GM10248 (cell line): ENCODE measurements around the gene CFAP46.
"Not testable (repeated sequence)": the region's sequence is repeated elsewhere in the genome, so short reads cannot be mapped to it uniquely, and the experiment has no call there.

Experiments
- CTCF ChIA-PET: fragments of 300-600 bp; sonication (Branson Sonifier 250); formaldehyde crosslinking; extraction: SDS; loops from one replicate; lab custom pipeline; 2021; ENCODE audit warnings: antibody characterized with exemption; lab: Yijun Ruan, JAX
- POLR2A ChIA-PET: fragments of 350-650 bp; sonication (Branson Sonifier 250); formaldehyde crosslinking; extraction: SDS; loops from one replicate; lab custom pipeline; 2020; ENCODE audit warnings: antibody characterized with exemption; lab: Yijun Ruan, JAX
- DNase-seq: peaks from one replicate; pipeline ENCODE4 v3.0.0; 2012; ENCODE audit errors: extremely low spot score
- TF ChIP-seq, protein P1 (sequence below): IDR thresholded peaks from 2 replicates; pipeline ENCODE4 v1.5.1; 2012; ENCODE audit warnings: mild to moderate bottlenecking, low read depth; ENCODE audit errors: extremely low read depth, missing control alignments, control extremely low read depth

The CFAP46 gene

DNA sequence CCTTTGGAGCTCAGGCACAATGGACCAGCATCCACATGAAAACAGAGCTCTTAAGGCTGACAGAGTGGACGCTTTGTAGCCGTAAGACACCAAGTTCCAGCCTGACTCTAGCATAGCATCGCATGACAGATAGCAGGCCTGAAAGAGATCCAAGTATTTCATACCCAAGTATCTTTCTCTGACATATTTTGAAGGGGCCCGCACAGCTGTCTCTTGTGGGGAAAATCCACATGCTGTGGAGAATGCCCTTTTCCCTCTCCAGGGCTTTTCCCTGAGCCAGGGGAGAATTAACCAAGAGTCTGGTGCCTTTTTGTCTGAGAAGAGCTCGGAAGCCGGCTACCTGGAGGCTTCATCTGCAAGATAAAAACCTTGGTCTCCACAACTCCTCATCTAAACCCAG, 51.0 kb downstream of the CFAP46 start:
- CTCF ChIA-PET: no interaction called here
- POLR2A ChIA-PET: no interaction called here
- TF ChIP-seq, protein P1, sequence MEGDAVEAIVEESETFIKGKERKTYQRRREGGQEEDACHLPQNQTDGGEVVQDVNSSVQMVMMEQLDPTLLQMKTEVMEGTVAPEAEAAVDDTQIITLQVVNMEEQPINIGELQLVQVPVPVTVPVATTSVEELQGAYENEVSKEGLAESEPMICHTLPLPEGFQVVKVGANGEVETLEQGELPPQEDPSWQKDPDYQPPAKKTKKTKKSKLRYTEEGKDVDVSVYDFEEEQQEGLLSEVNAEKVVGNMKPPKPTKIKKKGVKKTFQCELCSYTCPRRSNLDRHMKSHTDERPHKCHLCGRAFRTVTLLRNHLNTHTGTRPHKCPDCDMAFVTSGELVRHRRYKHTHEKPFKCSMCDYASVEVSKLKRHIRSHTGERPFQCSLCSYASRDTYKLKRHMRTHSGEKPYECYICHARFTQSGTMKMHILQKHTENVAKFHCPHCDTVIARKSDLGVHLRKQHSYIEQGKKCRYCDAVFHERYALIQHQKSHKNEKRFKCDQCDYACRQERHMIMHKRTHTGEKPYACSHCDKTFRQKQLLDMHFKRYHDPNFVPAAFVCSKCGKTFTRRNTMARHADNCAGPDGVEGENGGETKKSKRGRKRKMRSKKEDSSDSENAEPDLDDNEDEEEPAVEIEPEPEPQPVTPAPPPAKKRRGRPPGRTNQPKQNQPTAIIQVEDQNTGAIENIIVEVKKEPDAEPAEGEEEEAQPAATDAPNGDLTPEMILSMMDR: no peak
- no peak for DNase-seq

DNA sequence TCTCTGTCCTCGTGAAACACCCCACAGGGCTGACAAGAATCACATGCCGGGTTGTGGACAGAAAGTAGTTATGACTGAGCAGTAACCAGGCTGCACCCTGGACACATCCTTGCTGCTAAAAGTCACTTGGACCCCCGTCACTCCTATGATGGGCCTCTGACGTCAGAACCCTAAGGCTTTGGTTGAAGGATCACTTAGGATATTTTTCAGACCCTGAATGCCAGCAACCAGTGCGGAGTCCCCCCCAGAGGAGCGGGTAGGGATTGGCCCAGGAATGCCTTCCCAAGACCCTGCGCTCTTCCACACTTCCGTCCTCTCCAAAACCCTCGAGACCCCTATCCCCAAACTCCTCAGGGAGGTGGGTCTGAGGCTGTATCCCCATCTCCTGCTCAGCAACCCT, 52.1 kb downstream of the CFAP46 start:
- no peak for DNase-seq
- ChIA-PET CTCF (no interaction called here), POLR2A (no interaction called here)
- TF ChIP-seq, protein P1: no peak

DNA sequence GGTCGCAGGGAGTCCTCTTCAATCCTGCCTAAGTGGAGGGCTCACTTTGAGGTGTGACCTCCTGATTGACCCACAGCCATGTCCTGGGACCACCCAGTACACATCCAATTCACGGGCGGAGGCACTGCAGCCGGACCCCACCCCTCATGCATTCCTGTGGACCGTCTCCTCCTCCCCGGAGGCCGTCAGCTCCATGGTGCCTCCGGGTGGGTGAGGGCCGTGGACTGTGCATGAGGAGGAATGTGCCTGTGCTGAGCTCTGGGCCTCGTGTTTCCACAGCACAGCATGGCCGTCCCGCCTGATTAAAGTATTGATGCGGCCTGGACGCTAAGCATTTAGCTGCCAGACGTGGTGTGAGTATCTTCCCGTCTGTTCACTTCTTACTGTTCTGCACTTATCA, 52.8 kb downstream of the CFAP46 start:
- no peak for DNase-seq
- CTCF ChIA-PET: no interaction called here
- POLR2A ChIA-PET: no interaction called here
- TF ChIP-seq, protein P1: no peak

DNA sequence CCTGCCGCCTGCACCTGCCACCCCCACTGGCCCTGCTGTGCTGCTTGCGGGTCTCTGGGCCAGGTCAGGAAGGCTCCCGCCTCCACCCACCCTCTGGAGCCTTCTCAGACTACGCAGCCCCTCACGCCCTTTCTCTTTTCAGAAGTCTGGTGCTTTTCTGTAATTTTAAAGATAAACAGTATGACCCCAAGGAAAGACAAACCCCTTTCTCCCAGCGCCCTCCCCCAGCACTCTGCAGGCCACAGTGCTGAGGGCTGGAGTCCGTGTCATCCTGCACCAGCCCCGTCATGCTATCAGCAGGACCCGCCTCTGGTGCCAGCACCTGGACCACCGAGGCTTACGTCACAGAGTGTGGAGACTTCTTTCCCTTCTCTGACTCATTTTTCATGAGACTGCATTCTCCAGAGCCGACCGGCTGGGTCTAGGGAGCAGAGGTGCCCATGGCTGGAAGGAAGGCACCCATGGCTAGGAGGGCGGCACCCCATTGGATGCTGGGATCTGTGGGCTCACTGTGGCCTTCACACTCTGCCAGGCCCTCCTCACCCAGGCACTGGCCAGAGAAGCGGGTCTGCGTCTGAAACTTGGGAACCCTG, 53.4 kb downstream of the CFAP46 start:
- ChIA-PET POLR2A (no interaction called here), CTCF (no interaction called here)
- no peak for DNase-seq
- TF ChIP-seq, protein P1: no peak

DNA sequence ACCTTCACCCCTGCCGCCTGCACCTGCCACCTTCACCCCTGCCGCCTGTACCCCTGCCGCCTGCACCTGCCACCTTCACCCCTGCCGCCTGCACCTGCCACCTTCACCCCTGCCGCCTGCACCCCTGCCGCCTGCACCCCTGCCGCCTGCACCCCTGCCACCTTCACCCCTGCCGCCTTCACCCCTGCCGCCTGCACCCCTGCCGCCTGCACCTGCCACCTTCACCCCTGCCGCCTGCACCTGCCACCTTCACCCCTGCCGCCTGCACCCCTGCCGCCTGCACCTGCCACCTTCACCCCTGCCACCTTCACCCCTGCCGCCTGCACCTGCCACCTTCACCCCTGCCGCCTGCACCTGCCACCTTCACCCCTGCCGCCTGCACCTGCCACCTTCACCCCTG, 53.9 kb downstream of the CFAP46 start:
- POLR2A ChIA-PET, DNase-seq, CTCF ChIA-PET: not testable (repeated sequence)

DNA sequence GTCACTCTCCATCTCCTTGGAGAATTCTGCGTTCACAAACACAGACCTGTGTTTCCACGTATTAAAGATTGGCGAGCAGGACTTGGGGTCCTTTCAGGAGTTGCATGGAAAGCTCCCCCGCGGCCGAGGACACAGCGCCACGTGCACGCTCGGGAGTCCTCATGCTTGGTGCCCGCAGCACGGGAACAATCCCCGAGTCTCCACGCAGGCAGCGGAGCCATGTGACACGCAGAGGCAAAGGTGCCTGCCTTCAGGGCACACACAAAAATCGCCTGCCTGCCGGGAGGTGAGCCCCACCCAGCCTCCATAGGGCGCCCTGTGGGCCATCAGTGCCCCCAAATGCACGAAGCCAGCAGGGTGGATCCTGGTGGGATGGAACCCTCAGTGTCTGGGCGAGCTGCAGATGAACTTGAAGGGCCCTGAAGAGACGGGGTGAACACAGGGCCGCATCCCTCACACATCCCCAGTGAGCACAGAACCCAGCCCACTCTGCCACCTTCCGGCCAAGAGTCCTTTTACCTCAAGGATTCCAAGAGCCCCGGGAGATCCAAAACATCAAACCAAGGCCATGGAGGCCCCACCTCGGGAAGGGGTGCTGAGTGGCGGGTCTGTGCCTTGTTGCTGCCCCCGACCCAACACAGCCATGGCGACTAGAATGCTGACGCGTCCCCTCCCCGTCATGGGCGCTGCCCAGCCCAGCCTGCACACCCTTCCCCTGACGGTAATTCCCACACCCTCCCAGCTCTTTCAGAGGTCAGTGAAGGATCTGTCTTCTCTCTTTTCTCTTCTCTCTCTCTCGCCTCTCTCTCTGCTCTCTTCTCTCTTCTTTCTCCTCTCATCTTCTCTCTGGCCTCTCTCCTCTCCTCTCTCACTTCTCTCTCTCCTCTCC, 55.9 kb downstream of the CFAP46 start:
- TF ChIP-seq, protein P1: no peak
- no peak for DNase-seq
- POLR2A ChIA-PET: no interaction called here
- CTCF ChIA-PET: no interaction called here
